CD4-positive, alpha-beta T cell (primary cell): ENCODE data around the gene PBX4. TPM values are rescaled to one million over a fixed set of nuclear protein-coding genes. Genes with fewer than 3 reads are reported as not detected.
A peak's percentile ranks its signal among the peaks of the same experiment; 100 is the strongest.

Source experiments
- ATAC-seq: fragments of 200-7000 bp; cut with Tn5 transposase; one replicate; pipeline ENCODE4 v1.10.0; 2022; ENCODE audit warnings: mild to moderate bottlenecking; ENCODE audit not compliant: poor library complexity
- CTCF ChIA-PET: fragments of 350-600 bp; sonication (Branson Sonifier 250); formaldehyde crosslinking; loops from one replicate; lab custom pipeline; 2021; ENCODE audit warnings: antibody characterized with exemption, inconsistent platforms; lab: Charles Lee
- POLR2A ChIA-PET: fragments of 350-600 bp; sonication (Branson Sonifier 250); formaldehyde crosslinking; loops from one replicate; lab custom pipeline; 2021; ENCODE audit warnings: antibody characterized with exemption, inconsistent platforms; lab: Charles Lee
- DNase-seq, 14 experiments: peaks; one replicate each; pipeline ENCODE4 v3.0.0-alpha.2; 2013 to 2020; ENCODE audit warnings: mixed read lengths in 2 of 14
- H3K27ac ChIP-seq, 2 donors: one replicate each; pipeline versions ENCODE4 v1.5.1 to v1.7.0; 2013; ENCODE audit warnings: low read length in 2 of 2, low read depth in 1 of 2, mild to moderate bottlenecking in 1 of 2
- H3K27me3 ChIP-seq, 2 experiments: 1 replicate in 1 of 2; 2 replicates in 1 of 2; pipeline versions ENCODE4 v1.6.1 to v1.7.0; 2013; ENCODE audit warnings: low read length in 2 of 2, control low read depth in 1 of 2, mild to moderate bottlenecking in 1 of 2, moderate library complexity in 1 of 2; ENCODE audit not compliant: insufficient read depth in 2 of 2, control insufficient read depth in 1 of 2
- H3K36me3 ChIP-seq: one replicate; pipeline ENCODE4 v1.6.1; 2013; ENCODE audit warnings: low read length, control low read depth; ENCODE audit not compliant: insufficient read depth
- H3K4me1 ChIP-seq: one replicate; pipeline ENCODE4 v1.6.1; 2013; ENCODE audit warnings: low read length, control low read depth; ENCODE audit not compliant: insufficient read depth
- H3K4me3 ChIP-seq: one replicate; pipeline ENCODE4 v1.5.1; 2013; ENCODE audit warnings: mild to moderate bottlenecking, low read length, moderate library complexity
- H3K9me3 ChIP-seq, 2 experiments: 1 replicate in 1 of 2; 2 replicates in 1 of 2; pipeline versions ENCODE4 v1.6.1 to v1.7.0; 2013; ENCODE audit warnings: low read length in 2 of 2, mild to moderate bottlenecking in 2 of 2, control low read depth in 1 of 2, moderate library complexity in 1 of 2; ENCODE audit not compliant: control insufficient read depth in 1 of 2, insufficient read depth in 1 of 2
- H3K27ac Mint-ChIP-seq: one replicate; pipeline ENCODE4 v1.8.0; 2020; ENCODE audit warnings: mixed read lengths
- H3K27me3 Mint-ChIP-seq: one replicate; pipeline ENCODE4 v1.8.0; 2021; ENCODE audit warnings: mixed read lengths
- H3K36me3 Mint-ChIP-seq: one replicate; pipeline ENCODE4 v1.8.0; 2021; ENCODE audit warnings: low read depth, mixed read lengths
- H3K4me1 Mint-ChIP-seq: one replicate; pipeline ENCODE4 v1.8.0; 2021; ENCODE audit warnings: low read depth, mixed read lengths
- H3K4me3 Mint-ChIP-seq: one replicate; pipeline ENCODE4 v1.8.0; 2020; ENCODE audit warnings: mild to moderate bottlenecking, mixed read lengths
- H3K9me3 Mint-ChIP-seq: one replicate; pipeline ENCODE4 v1.8.0; 2020; ENCODE audit warnings: mixed read lengths
- intact Hi-C, 2 experiments: fragments of 100-400 bp; cut with DNase I in 1 of 2; cut with micrococcal nuclease in 1 of 2; formaldehyde crosslinking; loops; one replicate each; pipeline versions ENCODE4 v1.15.1 to v1.9.0; 2023 to 2025; cut with DNase I, micrococcal nuclease
- total RNA-seq, 174 experiments: library from RNA in 2 of 174; stranded (reverse) in 2 of 174; gene quantifications; one replicate each; pipeline ENCODE4 v1.2.3 and lab custom pipeline; 2021 to 2026
- TF ChIP-seq, protein P1 (sequence below): fragments of 200-600 bp; IDR thresholded peaks from one replicate; pipeline ENCODE4 v1.8.0; 2022; ENCODE audit warnings: antibody characterized with exemption, mild to moderate bottlenecking

PBX4 gene
- total RNA-seq, 2 experiments from 2014 or later = 50.1 to 51.8 TPM

DNA sequence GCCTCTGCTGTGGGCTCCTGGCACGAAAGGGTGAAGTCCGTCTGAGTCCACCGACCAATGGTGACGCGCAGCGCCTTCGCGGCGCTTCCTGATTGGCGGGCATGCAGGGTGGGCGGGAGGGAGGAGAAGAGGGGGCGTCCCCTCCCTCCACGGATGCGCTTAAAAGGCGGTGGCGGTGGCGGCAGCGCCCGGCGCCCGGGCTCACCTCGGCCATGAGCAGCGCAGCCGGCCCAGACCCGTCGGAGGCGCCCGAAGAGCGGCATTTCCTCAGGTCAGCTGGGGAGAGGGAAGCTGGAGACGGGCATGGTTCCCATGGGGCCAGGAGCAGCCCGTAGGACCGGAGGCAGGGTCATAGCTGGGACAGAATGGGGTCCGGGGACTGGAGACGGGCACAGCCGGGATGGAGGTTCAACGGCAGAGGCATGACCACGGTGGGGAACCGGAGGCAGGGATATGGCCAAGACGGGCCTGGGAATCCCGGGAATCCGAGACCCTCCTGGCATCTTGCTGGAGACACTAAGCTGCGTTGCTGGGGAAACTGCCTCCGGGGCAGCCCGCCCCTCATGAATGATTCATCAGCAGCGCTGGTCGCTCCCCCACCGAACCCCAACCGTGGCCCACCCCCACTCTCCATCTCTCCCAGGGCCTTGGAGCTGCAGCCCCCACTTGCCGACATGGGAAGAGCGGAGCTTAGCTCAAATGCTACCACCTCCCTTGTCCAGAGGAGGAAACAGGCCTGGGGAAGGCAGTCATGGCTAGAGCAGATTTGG, 89.6 kb downstream of the PBX4 start, which contains the start of gene YJEFN3:
Gene YJEFN3 (plus strand): TSS at position 191 of the 770 bp plus-strand sequence. CDS start 22 bp downstream, at position 213.
- Histone ChIP-seq H3K36me3 (peaks cover 41% of the 10 kb centered on the region), H3K9me3 (no peaks in the 10 kb centered on the region), H3K4me3 (no peak within 1 kb of the TSS), H3K27ac (no peak within 1 kb of the TSS), H3K27me3 (no peaks in the 10 kb centered on the region), H3K4me1 (peaks cover 20% of the 10 kb centered on the region)
- ChIA-PET CTCF (interaction anchor here (1.3 to 4.2 kb wide), 2 partner anchors 100 to 115 kb away, joined by 3 to 57 read pairs; partner anchors contain the start of gene GMIP), POLR2A (no interaction called here)
- no peaks in the 10 kb centered on the region for H3K9me3 Mint-ChIP-seq
- peaks cover 42% of the 10 kb centered on the region for H3K36me3 Mint-ChIP-seq
- DNase-seq = no peak
- no peak within 1 kb of the TSS for H3K4me3 Mint-ChIP-seq
- H3K27me3 Mint-ChIP-seq = no peaks in the 10 kb centered on the region
- H3K27ac Mint-ChIP-seq = no peak within 1 kb of the TSS
- intact Hi-C loops = no loop called here
- peaks cover 12% of the 10 kb centered on the region for H3K4me1 Mint-ChIP-seq
- TF ChIP-seq, protein P1, sequence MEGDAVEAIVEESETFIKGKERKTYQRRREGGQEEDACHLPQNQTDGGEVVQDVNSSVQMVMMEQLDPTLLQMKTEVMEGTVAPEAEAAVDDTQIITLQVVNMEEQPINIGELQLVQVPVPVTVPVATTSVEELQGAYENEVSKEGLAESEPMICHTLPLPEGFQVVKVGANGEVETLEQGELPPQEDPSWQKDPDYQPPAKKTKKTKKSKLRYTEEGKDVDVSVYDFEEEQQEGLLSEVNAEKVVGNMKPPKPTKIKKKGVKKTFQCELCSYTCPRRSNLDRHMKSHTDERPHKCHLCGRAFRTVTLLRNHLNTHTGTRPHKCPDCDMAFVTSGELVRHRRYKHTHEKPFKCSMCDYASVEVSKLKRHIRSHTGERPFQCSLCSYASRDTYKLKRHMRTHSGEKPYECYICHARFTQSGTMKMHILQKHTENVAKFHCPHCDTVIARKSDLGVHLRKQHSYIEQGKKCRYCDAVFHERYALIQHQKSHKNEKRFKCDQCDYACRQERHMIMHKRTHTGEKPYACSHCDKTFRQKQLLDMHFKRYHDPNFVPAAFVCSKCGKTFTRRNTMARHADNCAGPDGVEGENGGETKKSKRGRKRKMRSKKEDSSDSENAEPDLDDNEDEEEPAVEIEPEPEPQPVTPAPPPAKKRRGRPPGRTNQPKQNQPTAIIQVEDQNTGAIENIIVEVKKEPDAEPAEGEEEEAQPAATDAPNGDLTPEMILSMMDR = no peak
- no peak for ATAC-seq

DNA sequence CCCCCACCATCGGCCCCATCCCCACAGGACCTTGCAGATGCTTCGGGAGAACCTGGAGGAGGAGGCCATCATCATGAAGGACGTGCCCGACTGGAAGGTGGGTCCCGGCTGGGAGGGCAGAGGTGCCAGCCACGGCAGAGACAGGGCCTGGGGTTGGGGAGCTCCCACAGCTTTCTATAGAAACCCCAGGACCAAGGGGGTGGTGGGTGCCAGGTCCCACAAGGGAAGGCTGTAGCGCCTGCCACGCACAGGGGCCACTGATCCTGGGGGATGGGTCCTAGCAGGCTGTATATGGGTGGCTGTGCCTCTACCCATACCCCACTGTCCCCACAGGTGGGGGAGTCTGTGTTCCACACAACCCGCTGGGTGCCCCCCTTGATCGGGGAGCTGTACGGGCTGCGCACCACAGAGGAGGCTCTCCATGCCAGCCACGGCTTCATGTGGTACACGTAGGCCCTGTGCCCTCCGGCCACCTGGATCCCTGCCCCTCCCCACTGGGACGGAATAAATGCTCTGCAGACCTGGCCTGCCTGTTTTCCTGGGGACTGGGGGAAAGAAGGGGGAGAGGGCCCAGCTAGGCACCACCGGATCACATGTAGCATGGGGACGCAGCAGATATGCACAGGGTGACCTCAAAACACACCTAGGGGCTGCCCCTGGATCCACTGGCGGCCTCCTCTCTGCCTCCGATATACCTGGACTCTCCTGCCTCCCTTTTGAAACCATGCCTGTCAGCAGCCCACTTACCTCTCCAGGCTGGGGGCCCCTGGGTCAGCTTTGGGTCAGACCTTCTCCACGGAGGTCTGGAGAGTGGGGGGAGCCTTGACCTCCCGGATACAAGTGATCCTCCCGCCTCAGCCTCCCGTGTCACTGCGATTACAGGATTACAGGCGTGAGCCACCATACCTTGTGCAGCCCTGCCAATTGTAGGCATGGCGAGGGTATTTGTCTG, 90.5 kb downstream of the PBX4 start:
- H3K27me3 ChIP-seq = no peaks in the 10 kb centered on the region
- ATAC-seq (no peak), DNase-seq (no peak)
- CTCF ChIA-PET = no interaction called here
- H3K4me3 ChIP-seq = no peak overlapping the region
- peaks cover 50% of the 10 kb centered on the region for H3K36me3 ChIP-seq
- POLR2A ChIA-PET = no interaction called here
- TF ChIP-seq, protein P1 = no peak
- Mint-ChIP-seq H3K27me3 (no peaks in the 10 kb centered on the region), H3K27ac (peak overlapping the region; percentile 20), H3K9me3 (no peaks in the 10 kb centered on the region), H3K4me1 (peaks cover 10% of the 10 kb centered on the region), H3K36me3 (peaks cover 45% of the 10 kb centered on the region), H3K4me3 (no peak overlapping the region)
- H3K9me3 ChIP-seq = no peaks in the 10 kb centered on the region
- intact Hi-C loops = no loop called here
- no peak overlapping the region for H3K27ac ChIP-seq
- H3K4me1 ChIP-seq = peaks cover 22% of the 10 kb centered on the region

DNA sequence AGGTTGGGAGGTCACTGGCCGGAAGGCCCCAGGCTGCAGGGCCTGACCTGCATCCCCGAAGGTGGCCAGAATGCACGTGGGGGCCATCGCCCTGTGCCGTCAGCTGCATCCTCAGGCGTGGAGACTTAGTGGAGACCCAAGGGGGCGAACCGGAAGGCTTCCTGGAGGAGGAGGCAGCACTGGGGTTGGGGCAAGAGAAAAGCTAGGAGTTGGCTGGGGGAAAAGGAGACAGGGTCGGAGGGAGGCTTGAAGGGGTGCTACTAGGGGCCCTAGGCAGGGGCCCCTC, 91.2 kb downstream of the PBX4 start:
- Histone ChIP-seq H3K9me3 (no peaks in the 10 kb centered on the region), H3K36me3 (peaks cover 50% of the 10 kb centered on the region), H3K4me1 (peaks cover 16% of the 10 kb centered on the region), H3K4me3 (no peak overlapping the region), H3K27me3 (no peaks in the 10 kb centered on the region), H3K27ac (no peak overlapping the region)
- CTCF ChIA-PET = no interaction called here
- TF ChIP-seq, protein P1 = no peak
- POLR2A ChIA-PET = no interaction called here
- Mint-ChIP-seq H3K9me3 (no peaks in the 10 kb centered on the region), H3K36me3 (peaks cover 49% of the 10 kb centered on the region), H3K4me1 (peaks cover 10% of the 10 kb centered on the region), H3K4me3 (no peak overlapping the region), H3K27ac (peak overlapping the region; percentile 20), H3K27me3 (no peaks in the 10 kb centered on the region)
- intact Hi-C loops = no loop called here
- ATAC-seq (no peak), DNase-seq (no peak)
